Trophoblast cell (in vitro differentiated cells and primary cell): ENCODE data around the gene ZNF335.

Experiments
- DNase-seq, 2 donors: peaks; one replicate each; pipeline ENCODE4 v3.0.0-alpha.2; 2016
- H2AFZ ChIP-seq: 2 replicates; pipeline ENCODE4 v1.6.1; 2013; ENCODE audit warnings: low read length, moderate library complexity, mild to moderate bottlenecking; ENCODE audit not compliant: insufficient read depth, poor library complexity
- H2AK5ac ChIP-seq: 2 replicates; pipeline ENCODE4 v1.6.1; 2013; ENCODE audit warnings: mild to moderate bottlenecking, low read length
- H2BK120ac ChIP-seq: 2 replicates; pipeline ENCODE4 v1.6.1; 2013; ENCODE audit warnings: low read length, mild to moderate bottlenecking, moderate library complexity; ENCODE audit not compliant: insufficient read depth, poor library complexity
- H2BK12ac ChIP-seq: 2 replicates; pipeline ENCODE4 v1.6.1; 2013; ENCODE audit warnings: mild to moderate bottlenecking, low read length, moderate library complexity
- H2BK5ac ChIP-seq: 2 replicates; pipeline ENCODE4 v1.6.1; 2013; ENCODE audit warnings: low read length, low read depth, moderate library complexity, mild to moderate bottlenecking; ENCODE audit not compliant: poor library complexity
- H3K14ac ChIP-seq: 2 replicates; pipeline ENCODE4 v1.6.1; 2013; ENCODE audit warnings: mild to moderate bottlenecking, low read length
- H3K18ac ChIP-seq: 2 replicates; pipeline ENCODE4 v1.6.1; 2013; ENCODE audit warnings: mild to moderate bottlenecking, low read length
- H3K23ac ChIP-seq: 2 replicates; pipeline ENCODE4 v1.6.1; 2013; ENCODE audit warnings: low read length
- H3K27ac ChIP-seq: 2 replicates; pipeline ENCODE4 v1.5.1; 2013; ENCODE audit warnings: low read depth, mild to moderate bottlenecking, inconsistent platforms, low read length, moderate library complexity
- H3K27me3 ChIP-seq: 2 replicates; pipeline ENCODE4 v1.6.1; 2013; ENCODE audit warnings: inconsistent platforms, mild to moderate bottlenecking, low read length, moderate library complexity; ENCODE audit not compliant: insufficient read depth
- H3K36me3 ChIP-seq, 2 experiments: 1 replicate in 1 of 2; 2 replicates in 1 of 2; pipeline ENCODE4 v1.6.1; 2013; ENCODE audit warnings: low read length in 2 of 2, mild to moderate bottlenecking in 2 of 2, moderate library complexity in 1 of 2; ENCODE audit not compliant: insufficient read depth in 2 of 2, control insufficient read depth in 1 of 2
- H3K4ac ChIP-seq: 2 replicates; pipeline ENCODE4 v1.6.1; 2013; ENCODE audit warnings: low read depth, mild to moderate bottlenecking, low read length, moderate library complexity
- H3K4me1 ChIP-seq, 2 experiments: 1 replicate in 1 of 2; 2 replicates in 1 of 2; pipeline ENCODE4 v1.6.1; 2013; ENCODE audit warnings: low read length in 2 of 2, mild to moderate bottlenecking in 2 of 2, moderate library complexity in 1 of 2; ENCODE audit not compliant: insufficient read depth in 2 of 2, control insufficient read depth in 1 of 2
- H3K4me2 ChIP-seq: 2 replicates; pipeline ENCODE4 v1.6.1; 2013; ENCODE audit warnings: inconsistent platforms, mild to moderate bottlenecking, low read length, moderate library complexity
- H3K4me3 ChIP-seq: 2 replicates; pipeline ENCODE4 v1.5.1; 2013; ENCODE audit warnings: mild to moderate bottlenecking, low read depth, low read length, inconsistent platforms
- H3K79me1 ChIP-seq: one replicate; pipeline ENCODE4 v1.6.1; 2013; ENCODE audit warnings: low read length
- H3K79me2 ChIP-seq: 2 replicates; pipeline ENCODE4 v1.6.1; 2013; ENCODE audit warnings: low read length, mild to moderate bottlenecking; ENCODE audit not compliant: control insufficient read depth, insufficient read depth, poor library complexity
- H3K9ac ChIP-seq: 2 replicates; pipeline ENCODE4 v1.6.1; 2013; ENCODE audit warnings: mild to moderate bottlenecking, low read length
- H3K9me3 ChIP-seq: 2 replicates; pipeline ENCODE4 v1.6.1; 2013; ENCODE audit warnings: low read depth, mild to moderate bottlenecking, control low read depth, inconsistent platforms, low read length; ENCODE audit not compliant: insufficient read depth
- H4K12ac ChIP-seq: 2 replicates; pipeline ENCODE4 v1.6.1; 2013; ENCODE audit warnings: low read depth, mild to moderate bottlenecking, low read length, moderate library complexity
- H4K8ac ChIP-seq: 2 replicates; pipeline ENCODE4 v1.6.1; 2013; ENCODE audit warnings: low read depth, mild to moderate bottlenecking, low read length, moderate library complexity
- H4K91ac ChIP-seq: one replicate; pipeline ENCODE4 v1.6.1; 2013; ENCODE audit warnings: low read depth, mild to moderate bottlenecking, low read length, moderate library complexity
- WGBS: extraction: QIAGEN DNeasy Blood & Tissue Kit; methylation state at CpG from one replicate; pipeline ENCODE4 v1.1.7; 2013; ENCODE audit warnings: missing lambda C conversion rate; ENCODE audit not compliant: insufficient read length, insufficient coverage; ENCODE audit errors: extremely low coverage; 5-methylcytosine and 5-hydroxymethylcytosine counted together

Gene ZNF335

DNA sequence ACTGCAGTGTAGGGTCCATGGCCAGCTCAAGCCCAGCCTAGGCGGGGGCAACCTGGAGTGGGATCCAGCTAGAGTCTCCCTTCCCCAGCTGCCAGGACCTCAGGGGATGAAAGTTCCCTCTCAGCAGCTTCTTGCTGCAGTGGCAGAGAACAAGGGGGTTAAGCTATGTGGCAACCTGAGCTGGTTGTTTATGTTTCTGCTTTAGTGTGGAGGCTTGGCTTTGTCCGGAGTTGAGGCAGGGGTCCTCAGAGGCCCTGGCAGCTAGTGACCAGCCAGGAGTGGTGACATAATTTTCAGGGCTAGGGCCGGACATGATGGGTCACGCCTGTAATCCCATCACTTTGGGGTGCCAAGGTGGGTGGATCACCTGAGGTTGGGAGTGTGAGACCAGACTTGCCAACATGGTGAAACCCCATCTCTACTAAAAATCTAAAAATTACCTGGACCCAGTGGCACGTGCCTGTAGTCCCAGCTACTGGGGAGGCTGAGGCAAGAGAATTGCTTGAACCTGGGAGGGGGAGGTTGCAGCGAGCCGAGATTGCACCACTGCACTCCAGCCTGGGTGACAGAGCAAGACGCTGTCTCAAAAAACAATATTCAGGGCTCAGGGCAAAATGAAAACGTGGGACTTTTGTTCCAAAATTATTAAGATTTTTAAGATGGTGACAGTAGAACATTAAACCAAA, 46.0 kb downstream of the ZNF335 start:
- no peak overlapping the region for H3K4me3 ChIP-seq
- no peaks in the 10 kb centered on the region for H3K9me3 ChIP-seq
- WGBS = no CpG with 5 or more reads among the region's 9 CpGs
- no peak overlapping the region for H4K8ac ChIP-seq
- no peaks in the 10 kb centered on the region for H3K79me2 ChIP-seq
- no peak overlapping the region for H2AK5ac ChIP-seq
- no peak overlapping the region for H4K91ac ChIP-seq
- no peak overlapping the region for H3K4ac ChIP-seq
- H2AFZ ChIP-seq = no peak overlapping the region
- H3K27me3 ChIP-seq = no peaks in the 10 kb centered on the region
- H3K4me1 ChIP-seq = no peaks in the 10 kb centered on the region
- no peak overlapping the region for H2BK12ac ChIP-seq
- no peaks in the 10 kb centered on the region for H3K79me1 ChIP-seq
- no peak overlapping the region for H3K27ac ChIP-seq
- H3K18ac ChIP-seq = no peak overlapping the region
- no peak for DNase-seq
- H2BK5ac ChIP-seq = no peak overlapping the region
- no peak overlapping the region for H3K4me2 ChIP-seq
- no peak overlapping the region for H3K9ac ChIP-seq
- H3K23ac ChIP-seq = no peak overlapping the region
- no peak overlapping the region for H2BK120ac ChIP-seq
- H3K36me3 ChIP-seq = no peaks in the 10 kb centered on the region
- no peak overlapping the region for H4K12ac ChIP-seq
- H3K14ac ChIP-seq = no peak overlapping the region

DNA sequence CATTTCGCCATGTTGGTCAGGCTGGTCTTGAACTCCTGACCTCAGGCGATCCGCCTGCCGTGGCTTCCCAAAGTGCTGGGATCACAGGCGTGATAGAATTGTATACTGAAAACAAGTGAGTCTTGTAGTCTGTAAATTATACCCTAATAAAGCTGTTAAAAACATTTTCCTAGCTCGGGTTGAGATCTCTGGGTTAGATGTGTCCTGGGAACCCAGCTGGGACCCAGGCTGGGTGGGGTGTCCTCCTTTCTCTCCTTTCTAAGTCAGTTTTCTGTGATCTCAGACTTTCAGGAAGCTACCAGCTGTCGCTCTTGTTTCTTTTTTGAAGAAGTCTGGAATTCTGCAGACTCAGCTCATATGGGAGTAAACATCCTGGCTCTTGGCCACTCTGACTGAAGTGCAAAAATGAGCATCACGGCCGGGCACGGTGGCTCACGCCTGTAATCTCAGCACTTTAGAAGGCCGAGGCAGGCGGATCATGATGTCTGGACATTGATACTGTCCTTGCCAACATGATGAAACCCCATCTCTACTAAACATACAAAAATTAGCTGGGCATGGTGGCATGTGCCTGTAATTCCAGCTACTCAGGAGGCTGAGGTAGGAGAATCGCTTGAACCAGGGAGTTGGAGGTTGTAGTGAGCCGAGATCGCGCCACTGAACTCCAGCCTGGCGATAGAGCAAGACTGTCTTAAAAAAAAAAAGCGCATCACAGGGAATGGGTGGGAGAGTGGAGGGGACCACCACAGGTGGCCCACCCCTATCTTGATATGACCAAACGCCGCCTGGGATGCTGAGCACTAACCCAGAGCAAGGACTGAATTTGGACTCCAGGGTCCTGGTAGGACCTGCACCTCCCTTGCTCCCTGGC, 47.4 kb downstream of the ZNF335 start:
- Histone ChIP-seq H3K23ac (no peak overlapping the region), H3K9me3 (no peaks in the 10 kb centered on the region), H3K27me3 (no peaks in the 10 kb centered on the region), H3K4me3 (no peak overlapping the region), H2AK5ac (no peak overlapping the region), H3K27ac (no peak overlapping the region), H3K4ac (no peak overlapping the region), H3K79me1 (no peaks in the 10 kb centered on the region), H2AFZ (no peak overlapping the region), H4K8ac (no peak overlapping the region), H2BK120ac (no peak overlapping the region), H2BK5ac (no peak overlapping the region), H3K4me2 (no peak overlapping the region), H4K91ac (no peak overlapping the region), H3K4me1 (no peaks in the 10 kb centered on the region), H4K12ac (no peak overlapping the region), H2BK12ac (no peak overlapping the region), H3K36me3 (no peaks in the 10 kb centered on the region), H3K18ac (no peak overlapping the region), H3K14ac (no peak overlapping the region), H3K9ac (no peak overlapping the region), H3K79me2 (no peaks in the 10 kb centered on the region)
- no CpG with 5 or more reads among the region's 21 CpGs for WGBS
- DNase-seq = no peak

DNA sequence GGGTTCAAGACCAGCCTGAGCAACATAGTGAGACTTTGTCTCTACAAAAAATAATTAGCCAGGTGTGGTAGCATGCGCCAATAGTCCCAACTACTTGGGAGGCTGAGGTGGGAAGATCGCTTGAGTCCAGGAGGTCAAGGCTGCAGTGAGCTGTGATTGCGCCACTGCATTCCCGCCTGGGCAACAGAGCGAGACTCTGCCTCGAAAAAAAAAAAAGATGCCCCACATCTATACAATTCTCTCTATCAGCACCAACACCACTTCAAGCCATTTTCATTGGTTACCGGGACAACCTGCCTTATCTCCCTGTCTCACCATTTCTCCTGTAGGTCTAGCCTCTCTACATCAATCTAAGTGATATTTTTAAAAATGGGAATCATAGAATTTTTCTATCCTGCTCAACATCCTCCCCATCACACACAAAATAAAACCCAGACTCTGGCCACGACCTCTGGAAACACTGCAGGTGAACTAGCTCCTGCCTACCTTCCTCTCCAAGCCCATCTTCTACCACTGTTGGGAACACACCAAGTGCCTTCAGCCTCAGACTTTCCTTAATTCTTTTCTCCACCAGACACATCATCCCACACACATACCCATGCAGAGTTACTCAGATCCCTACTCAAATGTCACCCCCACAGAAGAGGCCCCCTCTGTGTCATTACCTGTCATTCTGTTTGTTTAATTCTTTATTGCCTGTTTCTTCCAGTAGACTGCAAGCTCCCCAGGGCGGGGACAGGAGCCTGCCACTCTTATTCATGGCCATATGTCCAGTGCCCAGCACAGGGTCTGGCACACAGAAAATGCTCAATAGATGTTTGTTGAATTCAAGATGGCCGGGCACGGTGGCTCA, 50.4 kb downstream of the ZNF335 start:
- DNase-seq = no peak
- H3K18ac ChIP-seq = no peak overlapping the region
- H3K9me3 ChIP-seq = no peaks in the 10 kb centered on the region
- H3K79me1 ChIP-seq = no peaks in the 10 kb centered on the region
- no peak overlapping the region for H3K4me3 ChIP-seq
- H3K9ac ChIP-seq = no peak overlapping the region
- no peak overlapping the region for H2BK120ac ChIP-seq
- H4K12ac ChIP-seq = no peak overlapping the region
- no peak overlapping the region for H2AK5ac ChIP-seq
- H4K91ac ChIP-seq = no peak overlapping the region
- H3K4me2 ChIP-seq = no peak overlapping the region
- H3K23ac ChIP-seq = no peak overlapping the region
- WGBS = no CpG with 5 or more reads among the region's 11 CpGs
- no peak overlapping the region for H3K27ac ChIP-seq
- no peak overlapping the region for H4K8ac ChIP-seq
- H3K79me2 ChIP-seq = no peaks in the 10 kb centered on the region
- no peak overlapping the region for H2AFZ ChIP-seq
- H3K4me1 ChIP-seq = no peaks in the 10 kb centered on the region
- no peak overlapping the region for H3K14ac ChIP-seq
- no peak overlapping the region for H3K4ac ChIP-seq
- H2BK12ac ChIP-seq = no peak overlapping the region
- no peak overlapping the region for H2BK5ac ChIP-seq
- H3K36me3 ChIP-seq = no peaks in the 10 kb centered on the region
- no peaks in the 10 kb centered on the region for H3K27me3 ChIP-seq

DNA sequence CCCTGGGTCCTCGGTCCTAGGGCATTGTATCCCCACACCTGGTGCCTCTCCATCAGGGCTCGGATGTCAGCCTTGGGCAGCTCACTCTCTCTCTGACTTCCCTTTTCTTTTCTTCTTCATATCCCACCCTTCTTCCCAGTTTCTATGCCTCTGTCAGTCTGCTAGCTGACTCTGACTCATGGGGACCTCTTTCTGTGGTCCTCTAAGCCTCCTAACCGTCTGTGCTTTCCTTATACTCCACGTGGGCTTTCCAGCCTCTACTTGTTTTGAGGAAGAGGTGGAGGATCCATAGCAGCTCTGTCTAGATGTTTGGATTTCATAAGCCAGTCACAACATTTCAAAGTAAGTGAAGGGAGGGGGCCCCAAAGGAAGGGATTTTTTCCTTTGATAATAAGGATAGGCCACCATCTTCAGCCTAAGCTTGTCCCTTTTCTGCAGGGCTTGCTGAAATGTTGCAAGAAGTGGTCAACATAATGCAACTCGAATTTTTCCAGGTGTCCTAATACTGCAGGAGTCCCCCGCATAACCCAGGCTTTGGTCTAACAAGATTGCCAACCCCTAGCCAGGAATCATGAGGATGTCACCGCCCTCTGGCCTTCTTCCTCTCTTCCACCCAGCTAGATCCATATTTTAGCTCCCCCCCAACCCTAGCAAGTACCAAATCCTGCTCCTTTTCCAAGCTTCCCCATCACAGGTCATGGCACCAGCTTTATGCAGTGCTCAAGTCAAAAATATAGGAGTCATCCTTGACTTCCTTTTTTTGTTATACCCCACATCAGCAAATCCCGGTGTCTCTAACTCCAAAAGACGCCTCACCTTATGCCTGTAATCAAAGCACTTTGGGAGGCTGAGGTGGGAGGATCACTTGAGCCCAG, 51.3 kb downstream of the ZNF335 start:
- H3K27me3 ChIP-seq = no peaks in the 10 kb centered on the region
- no peak overlapping the region for H4K8ac ChIP-seq
- H2BK120ac ChIP-seq = no peak overlapping the region
- H3K4me1 ChIP-seq = no peaks in the 10 kb centered on the region
- H3K4me2 ChIP-seq = no peak overlapping the region
- no peak overlapping the region for H3K4ac ChIP-seq
- no peak overlapping the region for H3K27ac ChIP-seq
- H2BK12ac ChIP-seq = no peak overlapping the region
- peak; percentile 73 to 85 for DNase-seq
- no peak overlapping the region for H3K23ac ChIP-seq
- H3K9ac ChIP-seq = no peak overlapping the region
- no peaks in the 10 kb centered on the region for H3K79me1 ChIP-seq
- H3K4me3 ChIP-seq = no peak overlapping the region
- H3K36me3 ChIP-seq = no peaks in the 10 kb centered on the region
- H3K79me2 ChIP-seq = no peaks in the 10 kb centered on the region
- no peak overlapping the region for H3K14ac ChIP-seq
- H2BK5ac ChIP-seq = no peak overlapping the region
- H4K12ac ChIP-seq = no peak overlapping the region
- no peak overlapping the region for H4K91ac ChIP-seq
- H2AFZ ChIP-seq = no peak overlapping the region
- no peak overlapping the region for H2AK5ac ChIP-seq
- H3K9me3 ChIP-seq = no peaks in the 10 kb centered on the region
- H3K18ac ChIP-seq = no peak overlapping the region
- no CpG with 5 or more reads among the region's 9 CpGs for WGBS
